ENCODE results near the gene MCTS1. TPM values are rescaled to one million over a fixed set of nuclear protein-coding genes. Genes with fewer than 3 reads are reported as not detected.

Gene MCTS1
- 10 to 100 TPM; 40.4 to 42.9 TPM for total RNA-seq

DNA sequence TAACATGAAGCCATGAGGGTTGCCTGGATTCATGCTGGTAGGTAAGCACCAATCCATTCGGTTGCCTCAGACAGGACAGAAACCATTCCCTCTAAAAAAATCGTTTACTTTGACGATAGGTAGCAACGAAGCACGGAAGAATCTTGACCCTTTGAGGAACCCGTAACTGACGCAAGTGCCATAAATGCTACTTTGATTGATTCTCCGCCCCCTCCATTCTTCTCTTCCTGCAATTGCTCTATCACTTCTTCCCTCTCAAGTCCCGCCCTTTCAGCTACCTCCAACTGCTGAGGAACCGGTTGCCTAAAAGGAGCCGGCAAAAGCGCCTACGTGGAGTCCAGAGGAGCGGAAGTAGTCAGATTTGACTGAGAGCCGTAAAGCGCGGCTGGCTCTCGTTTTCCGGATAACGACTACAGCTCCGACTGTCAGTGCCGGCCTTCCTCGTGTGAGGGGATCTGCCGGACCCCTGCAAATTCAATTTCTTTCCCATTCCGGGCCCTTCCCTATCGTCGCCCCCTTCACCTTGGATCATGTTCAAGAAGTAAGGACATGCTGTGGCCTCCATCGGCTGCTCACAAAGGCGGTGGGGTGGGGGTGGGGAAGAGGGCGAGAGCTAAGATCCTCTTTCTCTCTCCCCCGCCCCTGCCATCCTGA lies at the start of gene MCTS1:
TSS of gene MCTS1 (plus strand) at position 395 of the 654 bp plus-strand sequence. CDS start at position 531, 136 bp downstream.
- peak; percentile 97 to 98 for ATAC-seq (replicated peaks in 1 of 2)
- Mint-ChIP-seq H3K9me3 (peaks cover 0 to 1% of the 10 kb centered on the region in 2 donors), H3K4me3 (peak within 1 kb of the TSS; percentile 93 to 99), H3K36me3 (ENCODE audit: insufficient read depth in 2 of 2) (peaks cover 0 to 2% of the 10 kb centered on the region in 2 donors), H3K4me1 (ENCODE audit: low read depth) (peaks cover 12% of the 10 kb centered on the region), H3K27ac (peak within 1 kb of the TSS; percentile 100), H3K27me3 (ENCODE audit: low read depth) (peaks cover 15% of the 10 kb centered on the region)
- peak; percentile 73 to 83 for DNase-seq

DNA sequence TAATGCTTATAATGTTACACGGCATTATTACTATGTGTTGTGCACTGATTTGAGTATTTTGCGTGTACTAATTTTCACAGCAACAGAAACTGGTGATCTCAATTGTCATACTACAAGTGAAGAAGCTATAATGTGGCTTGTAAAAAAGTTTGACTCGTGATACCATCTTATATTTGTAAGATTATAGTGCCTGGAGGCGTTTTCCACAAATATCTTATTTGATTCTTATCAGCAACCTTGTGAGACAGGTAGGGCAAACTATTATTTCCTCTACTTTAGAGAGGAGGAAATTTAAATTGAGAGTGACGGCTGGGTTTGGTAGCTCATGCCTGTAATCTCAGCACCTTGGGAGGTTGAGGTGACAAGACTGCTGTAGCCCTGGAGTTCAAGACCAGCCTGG lies 47.6 kb upstream of the MCTS1 start:
- no peaks in the 10 kb centered on the region for H3K27me3 Mint-ChIP-seq (ENCODE audit: low read depth)
- DNase-seq: no peak
- ATAC-seq (replicated peaks in 1 of 2): no peak
- no peaks in the 10 kb centered on the region for H3K9me3 Mint-ChIP-seq
- peaks cover 2 to 3% of the 10 kb centered on the region in 2 donors for H3K36me3 Mint-ChIP-seq (ENCODE audit: insufficient read depth in 2 of 2)
- H3K4me1 Mint-ChIP-seq (ENCODE audit: low read depth): peaks cover 6% of the 10 kb centered on the region
- peak overlapping the region in 1 of 2 donors; percentile 46 for H3K4me3 Mint-ChIP-seq
- no peak overlapping the region for H3K27ac Mint-ChIP-seq

DNA sequence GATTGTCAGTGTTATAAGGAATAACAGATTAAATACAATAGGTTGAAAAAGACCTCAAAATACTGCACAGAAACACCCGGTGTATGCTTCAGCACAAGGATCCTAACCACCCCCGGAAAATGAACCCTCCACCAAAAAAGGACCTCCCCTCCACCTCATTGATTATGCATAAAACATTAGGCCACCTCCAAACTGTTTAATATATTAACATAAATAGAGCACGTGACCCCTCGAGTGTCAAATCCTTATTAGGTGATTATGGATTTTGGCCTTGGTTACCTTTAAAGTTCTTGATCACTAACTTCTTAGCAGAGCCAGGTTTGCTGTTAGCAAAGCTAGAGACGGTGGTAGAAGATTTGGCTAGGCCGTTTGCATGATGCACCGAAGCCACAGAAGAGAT lies 44.1 kb upstream of the MCTS1 start:
- H3K27me3 Mint-ChIP-seq (ENCODE audit: low read depth): no peaks in the 10 kb centered on the region
- peak overlapping the region; percentile 94 to 100 for H3K4me3 Mint-ChIP-seq
- no peaks in the 10 kb centered on the region for H3K9me3 Mint-ChIP-seq
- H3K36me3 Mint-ChIP-seq (ENCODE audit: insufficient read depth in 2 of 2): peaks cover 2 to 3% of the 10 kb centered on the region in 2 donors
- peak overlapping the region; percentile 98 for H3K27ac Mint-ChIP-seq
- H3K4me1 Mint-ChIP-seq (ENCODE audit: low read depth): peaks cover 15% of the 10 kb centered on the region
- no peak for DNase-seq
- no peak for ATAC-seq (replicated peaks in 1 of 2)

- H3K27ac Mint-ChIP-seq: peak overlapping the region; percentile 98
- peak; percentile 58 to 60 for ATAC-seq (replicated peaks in 1 of 2)
- no peaks in the 10 kb centered on the region for H3K9me3 Mint-ChIP-seq
- no peaks in the 10 kb centered on the region for H3K27me3 Mint-ChIP-seq (ENCODE audit: low read depth)
- H3K4me1 Mint-ChIP-seq (ENCODE audit: low read depth): peaks cover 11% of the 10 kb centered on the region
- peak; percentile 35 to 56 for DNase-seq
- H3K4me3 Mint-ChIP-seq: peak overlapping the region; percentile 94 to 100
- H3K36me3 Mint-ChIP-seq (ENCODE audit: insufficient read depth in 2 of 2): peaks cover 2 to 3% of the 10 kb centered on the region in 2 donors
Measured at GRCh38 chrX:120560405-120560841, 43.5 kb upstream of the MCTS1 start.

- H3K36me3 Mint-ChIP-seq (ENCODE audit: insufficient read depth in 2 of 2): peaks cover 2 to 3% of the 10 kb centered on the region in 2 donors
- DNase-seq (peak; percentile 90 to 91), ATAC-seq (replicated peaks in 1 of 2) (peak; percentile 90 to 91)
Measured at GRCh38 chrX:120560842-120561633, 42.9 kb upstream of the MCTS1 start, which contains the start of gene CUL4B. TSS of gene CUL4B (minus strand) at chrX:120560962. CDS start at chrX:120560638, 324 bp downstream.

GRCh38 chrX:120561634-120562568 lies 42.0 kb upstream of the MCTS1 start:
- peaks cover 11% of the 10 kb centered on the region for H3K4me1 Mint-ChIP-seq (ENCODE audit: low read depth)
- peak overlapping the region; percentile 98 for H3K27ac Mint-ChIP-seq
- ATAC-seq (replicated peaks in 1 of 2) (no peak), DNase-seq (no peak)
- H3K27me3 Mint-ChIP-seq (ENCODE audit: low read depth): no peaks in the 10 kb centered on the region
- no peaks in the 10 kb centered on the region for H3K9me3 Mint-ChIP-seq
- H3K36me3 Mint-ChIP-seq (ENCODE audit: insufficient read depth in 2 of 2): peaks cover 2 to 3% of the 10 kb centered on the region in 2 donors
- H3K4me3 Mint-ChIP-seq: peak overlapping the region; percentile 94 to 100

More at GRCh38 chrX:120560842-120561633, 42.9 kb upstream of the MCTS1 start, which contains the start of gene CUL4B:
- peaks cover 11% of the 10 kb centered on the region for H3K4me1 Mint-ChIP-seq (ENCODE audit: low read depth)
- no peaks in the 10 kb centered on the region for H3K27me3 Mint-ChIP-seq (ENCODE audit: low read depth)
- H3K27ac Mint-ChIP-seq: peak within 1 kb of the TSS; percentile 98
- H3K9me3 Mint-ChIP-seq: no peaks in the 10 kb centered on the region
- peak within 1 kb of the TSS; percentile 94 to 100 for H3K4me3 Mint-ChIP-seq

DNA sequence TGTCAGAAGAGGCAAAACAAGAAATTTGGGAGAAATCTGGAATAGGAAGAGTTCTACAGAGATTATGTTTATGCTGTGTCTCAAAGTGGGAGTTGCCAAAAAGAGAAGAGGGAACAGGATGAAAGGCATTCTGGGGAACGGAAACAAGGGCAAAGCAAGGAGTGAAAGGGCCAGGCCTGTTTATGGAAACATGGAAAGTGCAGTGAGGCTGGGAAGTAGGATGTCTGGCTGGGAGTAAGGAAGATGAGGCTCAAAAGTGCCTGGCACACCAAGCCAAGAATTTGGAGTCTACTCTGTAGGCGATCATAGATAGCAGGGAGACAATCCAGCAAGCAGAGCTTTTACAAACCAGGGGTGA lies 41.4 kb upstream of the MCTS1 start:
- Mint-ChIP-seq H3K36me3 (ENCODE audit: insufficient read depth in 2 of 2) (peaks cover 2 to 3% of the 10 kb centered on the region in 2 donors), H3K27me3 (ENCODE audit: low read depth) (no peaks in the 10 kb centered on the region), H3K4me3 (no peak overlapping the region), H3K4me1 (ENCODE audit: low read depth) (peaks cover 11% of the 10 kb centered on the region), H3K27ac (no peak overlapping the region), H3K9me3 (no peaks in the 10 kb centered on the region)
- ATAC-seq (replicated peaks in 1 of 2) (no peak), DNase-seq (no peak)

DNA sequence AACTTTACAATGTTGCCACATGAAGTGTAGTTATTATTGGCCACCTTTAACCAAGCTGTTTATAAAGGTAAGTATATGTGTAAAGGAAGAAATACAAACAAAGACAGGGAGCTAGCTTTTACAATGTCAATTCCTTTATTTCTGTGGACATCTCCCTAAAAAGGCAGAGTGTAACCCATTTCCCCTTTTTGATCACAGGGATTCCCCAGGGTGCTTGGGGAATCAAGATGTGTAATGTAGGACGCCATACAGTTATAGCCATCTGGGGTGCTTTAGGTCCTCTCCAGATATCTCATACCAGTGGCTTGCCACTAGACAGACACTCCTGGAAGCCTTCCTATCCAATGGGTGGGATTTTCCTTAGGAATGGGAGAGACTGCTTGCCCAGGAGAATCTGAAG lies 39.0 kb upstream of the MCTS1 start:
- peaks cover 11% of the 10 kb centered on the region for H3K4me1 Mint-ChIP-seq (ENCODE audit: low read depth)
- no peaks in the 10 kb centered on the region for H3K9me3 Mint-ChIP-seq
- H3K4me3 Mint-ChIP-seq: no peak overlapping the region
- H3K27ac Mint-ChIP-seq: no peak overlapping the region
- H3K27me3 Mint-ChIP-seq (ENCODE audit: low read depth): no peaks in the 10 kb centered on the region
- peaks cover 1 to 2% of the 10 kb centered on the region in 2 donors for H3K36me3 Mint-ChIP-seq (ENCODE audit: insufficient read depth in 2 of 2)
- no peak for ATAC-seq (replicated peaks in 1 of 2)
- no peak for DNase-seq

DNA sequence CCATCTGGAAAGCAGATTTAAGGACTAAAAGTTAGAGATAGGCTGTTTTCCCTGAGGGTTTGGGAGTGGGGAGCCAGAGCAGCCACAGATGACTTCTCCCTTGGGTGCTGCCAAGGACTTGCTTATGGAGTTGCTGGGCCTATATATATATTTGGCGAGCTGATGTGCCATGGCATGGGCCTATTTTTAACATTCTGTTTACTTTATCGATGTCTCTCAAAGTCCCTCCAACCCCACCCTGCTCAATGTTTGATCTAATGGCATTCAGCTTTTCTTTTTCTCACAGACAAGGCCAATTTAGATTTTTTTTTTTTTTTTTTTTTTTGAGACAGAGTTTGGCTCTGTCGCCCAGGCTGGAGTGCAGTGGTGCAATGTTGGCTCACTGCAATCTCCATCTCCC lies 37.1 kb upstream of the MCTS1 start:
- H3K9me3 Mint-ChIP-seq: no peaks in the 10 kb centered on the region
- ATAC-seq (replicated peaks in 1 of 2) (no peak), DNase-seq (no peak)
- H3K27me3 Mint-ChIP-seq (ENCODE audit: low read depth): no peaks in the 10 kb centered on the region
- no peak overlapping the region for H3K4me3 Mint-ChIP-seq
- H3K4me1 Mint-ChIP-seq (ENCODE audit: low read depth): peaks cover 9% of the 10 kb centered on the region
- no peak overlapping the region for H3K27ac Mint-ChIP-seq
- no peaks in the 10 kb centered on the region for H3K36me3 Mint-ChIP-seq (ENCODE audit: insufficient read depth in 2 of 2)

GRCh38 chrX:120568035-120568434 lies 35.9 kb upstream of the MCTS1 start:
- Mint-ChIP-seq H3K27me3 (ENCODE audit: low read depth) (no peaks in the 10 kb centered on the region), H3K9me3 (no peaks in the 10 kb centered on the region), H3K4me3 (no peak overlapping the region), H3K36me3 (ENCODE audit: insufficient read depth in 2 of 2) (no peaks in the 10 kb centered on the region), H3K27ac (no peak overlapping the region), H3K4me1 (ENCODE audit: low read depth) (no peaks in the 10 kb centered on the region)
- DNase-seq (no peak), ATAC-seq (replicated peaks in 1 of 2) (no peak)

DNA sequence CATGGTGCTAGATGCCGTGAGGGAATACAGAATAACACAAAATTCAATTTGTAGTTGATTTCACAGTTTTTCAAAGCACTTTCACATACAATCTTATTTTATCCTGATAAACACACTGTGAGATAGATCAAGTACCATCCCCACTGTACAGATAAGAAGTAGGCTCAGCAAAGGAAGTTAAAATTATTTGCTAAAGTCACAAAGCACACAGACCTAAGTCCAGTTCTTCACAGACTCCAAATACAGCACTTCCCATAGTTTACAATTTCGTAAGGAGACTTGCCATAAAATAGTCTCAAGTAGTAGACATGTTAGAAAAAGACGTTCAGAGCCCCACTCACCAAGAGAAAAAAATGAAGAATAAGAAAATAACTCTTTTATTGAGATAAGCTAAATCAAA lies 35.3 kb upstream of the MCTS1 start:
- no peak for ATAC-seq (replicated peaks in 1 of 2)
- Mint-ChIP-seq H3K27ac (no peak overlapping the region), H3K4me1 (ENCODE audit: low read depth) (no peaks in the 10 kb centered on the region)

DNA sequence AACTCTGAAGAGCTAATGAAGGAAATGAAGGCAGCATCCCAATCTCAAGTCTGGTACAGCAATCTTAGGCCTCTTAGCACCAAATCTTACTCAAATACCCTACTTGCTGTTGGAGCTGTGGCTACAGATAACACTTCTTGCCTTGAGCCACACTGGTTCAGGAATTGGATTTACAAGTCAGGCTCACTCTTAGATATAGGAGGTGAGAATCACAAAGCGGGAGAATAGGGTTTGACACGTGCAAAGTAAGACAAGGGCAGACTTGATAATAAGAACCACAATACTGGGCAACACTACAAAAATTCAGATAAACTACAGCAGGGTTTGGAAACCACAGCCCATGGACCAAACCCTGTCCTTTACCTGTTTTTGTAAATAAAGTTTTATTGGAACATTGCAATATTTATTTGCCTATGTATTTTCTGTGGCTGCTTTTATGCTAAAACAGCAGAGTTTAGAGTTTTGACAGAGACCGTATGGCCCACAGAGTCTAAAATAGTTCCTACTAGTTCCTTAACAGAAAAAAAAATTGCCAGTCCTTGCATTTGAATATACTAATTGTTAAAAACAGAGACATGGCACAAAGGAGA lies 33.8 kb upstream of the MCTS1 start:
- no peak overlapping the region for H3K27ac Mint-ChIP-seq
- H3K4me1 Mint-ChIP-seq (ENCODE audit: low read depth): no peaks in the 10 kb centered on the region
- no peaks in the 10 kb centered on the region for H3K9me3 Mint-ChIP-seq
- no peak overlapping the region for H3K4me3 Mint-ChIP-seq
- H3K36me3 Mint-ChIP-seq (ENCODE audit: insufficient read depth in 2 of 2): no peaks in the 10 kb centered on the region
- DNase-seq: no peak
- no peak for ATAC-seq (replicated peaks in 1 of 2)
- no peaks in the 10 kb centered on the region for H3K27me3 Mint-ChIP-seq (ENCODE audit: low read depth)

More for the DNA sequence above, 35.3 kb upstream of the MCTS1 start:
- H3K36me3 Mint-ChIP-seq (ENCODE audit: insufficient read depth in 2 of 2): no peaks in the 10 kb centered on the region
- H3K27me3 Mint-ChIP-seq (ENCODE audit: low read depth): no peaks in the 10 kb centered on the region
- H3K9me3 Mint-ChIP-seq: no peaks in the 10 kb centered on the region
- DNase-seq: no peak
- no peak overlapping the region for H3K4me3 Mint-ChIP-seq

Measured in activated T-cell treated with anti-CD3 and anti-CD28 coated beads, Interleukin-2, amount 50 U/mL, for 72 hours (primary cell).